Measurements from ENCODE around the gene MTA3.
"Not testable (repeated sequence)": the region's sequence is repeated elsewhere in the genome, so short reads cannot be mapped to it uniquely, and the experiment has no call there.

Gene MTA3

GRCh38 chr2:42613281-42614064, 45.0 kb downstream of the MTA3 start:
- DNase-seq (ENCODE audit: low read depth), result no peak

- DNase-seq (ENCODE audit: low read depth), result no peak
Observed at GRCh38 chr2:42614838-42615237, 46.4 kb downstream of the MTA3 start.

- no peak for DNase-seq (ENCODE audit: low read depth)
Observed at GRCh38 chr2:42618116-42618515, 49.7 kb downstream of the MTA3 start.

- DNase-seq (ENCODE audit: low read depth), result no peak
Observed at GRCh38 chr2:42618972-42619371, 50.5 kb downstream of the MTA3 start.

GRCh38 chr2:42621626-42622025, 53.2 kb downstream of the MTA3 start:
- DNase-seq (ENCODE audit: low read depth), result not testable (repeated sequence)

- DNase-seq (ENCODE audit: low read depth), result no peak
Observed at GRCh38 chr2:42622943-42623676, 54.7 kb downstream of the MTA3 start.

GRCh38 chr2:42624047-42624446, 55.6 kb downstream of the MTA3 start:
- DNase-seq (ENCODE audit: low read depth), result no peak

GRCh38 chr2:42628024-42628423, 59.6 kb downstream of the MTA3 start:
- not testable (repeated sequence) for DNase-seq (ENCODE audit: low read depth)

- DNase-seq (ENCODE audit: low read depth), result no peak
Observed at GRCh38 chr2:42636934-42637333, 68.5 kb downstream of the MTA3 start.

GRCh38 chr2:42638080-42638784, 69.8 kb downstream of the MTA3 start:
- no peak for DNase-seq (ENCODE audit: low read depth)

- DNase-seq (ENCODE audit: low read depth), result no peak
Observed at GRCh38 chr2:42639340-42640077, 71.1 kb downstream of the MTA3 start.

- no peak for DNase-seq (ENCODE audit: low read depth)
Observed at GRCh38 chr2:42640261-42640660, 71.8 kb downstream of the MTA3 start.

- DNase-seq (ENCODE audit: low read depth), result not testable (repeated sequence)
Observed at GRCh38 chr2:42642371-42642770, 73.9 kb downstream of the MTA3 start.

GRCh38 chr2:42645551-42645950, 77.1 kb downstream of the MTA3 start:
- DNase-seq (ENCODE audit: low read depth), result no peak

- DNase-seq (ENCODE audit: low read depth), result no peak
Observed at GRCh38 chr2:42648796-42649195, 80.4 kb downstream of the MTA3 start.

- no peak for DNase-seq (ENCODE audit: low read depth)
Observed at GRCh38 chr2:42651057-42651456, 82.6 kb downstream of the MTA3 start.

GRCh38 chr2:42652086-42652485, 83.7 kb downstream of the MTA3 start:
- DNase-seq (ENCODE audit: low read depth), result no peak

- no peak for DNase-seq (ENCODE audit: low read depth)
Observed at GRCh38 chr2:42653039-42653438, 84.6 kb downstream of the MTA3 start.

- no peak for DNase-seq (ENCODE audit: low read depth)
Observed at GRCh38 chr2:42653908-42654445, 85.5 kb downstream of the MTA3 start.

GRCh38 chr2:42658306-42658705, 89.9 kb downstream of the MTA3 start:
- DNase-seq (ENCODE audit: low read depth), result no peak

GRCh38 chr2:42659609-42660008, 91.2 kb downstream of the MTA3 start:
- DNase-seq (ENCODE audit: low read depth), result no peak

Measured in activated T-cell treated with anti-CD3 and anti-CD28 coated beads for 24 hours (primary cell).